Liver (tissue), 3 donors: ENCODE data around the gene RAX2.

Source experiments
- CTCF ChIP-seq: fragments of 150-350 bp; IDR thresholded peaks from 2 replicates; pipeline ENCODE4 v1.5.1; 2017; ENCODE audit warnings: improper control_type of control experiment, low read depth, low read length; ENCODE audit not compliant: missing input control
- MAX ChIP-seq: IDR thresholded peaks from 2 replicates; pipeline ENCODE4 v1.6.1; 2016; ENCODE audit warnings: antibody characterized with exemption
- RAD21 ChIP-seq, 2 donors: IDR thresholded peaks; 2 replicates each; pipeline ENCODE4 v1.6.1; 2016; ENCODE audit warnings: antibody characterized with exemption in 2 of 2, mild to moderate bottlenecking in 2 of 2
- RXRA ChIP-seq, 2 donors: IDR thresholded peaks; 2 replicates each; pipeline ENCODE4 v1.6.1; 2017 to 2018; ENCODE audit warnings: antibody characterized with exemption in 2 of 2, mild to moderate bottlenecking in 1 of 2
- SP1 ChIP-seq: IDR thresholded peaks from 2 replicates; pipeline ENCODE4 v1.6.1; 2018; ENCODE audit warnings: antibody characterized with exemption, mild to moderate bottlenecking
- YY1 ChIP-seq: IDR thresholded peaks from 2 replicates; pipeline ENCODE4 v1.6.1; 2016; ENCODE audit warnings: antibody characterized with exemption, mild to moderate bottlenecking
- donor health status: healthy.
- donor health status: healthy.

- no peak for TF ChIP-seq CTCF
- TF ChIP-seq YY1, result no peak
- TF ChIP-seq RXRA (IDR thresholded peaks at IDR 0.05), result no peak
- TF ChIP-seq SP1, result no peak
- no peak for TF ChIP-seq MAX
- TF ChIP-seq RAD21 (IDR thresholded peaks at IDR 0.05), result no peak
Observed at GRCh38 chr19:3792114-3792513, 20.1 kb upstream of the RAX2 start.
